PC-3 (cell line): ENCODE results near the gene UMAD1. TPM values are rescaled to one million over a fixed set of nuclear protein-coding genes. Genes with fewer than 3 reads are reported as not detected.

Experiments used
- ATAC-seq: fragments of 200-7000 bp; cut with Tn5 transposase; 2 replicates; pipeline ENCODE4 v1.9.1; 2020; ENCODE audit warnings: mild to moderate bottlenecking, moderate library complexity
- BruUV-seq: library from RNA; stranded (reverse); fragments of 400-500 nt; replicated peaks from 2 replicates; lab custom pipeline; 2021; lab: Mats Ljungman, UMichigan
- CTCF ChIA-PET: fragments of 300-600 bp; sonication (Branson Sonifier 250); formaldehyde crosslinking; loops from one replicate; lab custom pipeline; 2022; ENCODE audit warnings: antibody characterized with exemption; lab: Charles Lee
- POLR2A ChIA-PET: fragments of 300-600 bp; sonication (Branson Sonifier 250); formaldehyde crosslinking; loops from one replicate; lab custom pipeline; 2022; ENCODE audit warnings: antibody characterized with exemption; ENCODE audit not compliant: unreplicated experiment; lab: Charles Lee
- DNase-seq: peaks from one replicate; pipeline ENCODE4 v3.0.0-alpha.2; 2015
- H2AFZ ChIP-seq: fragments of 300-600 bp; sonication (generic); 2 replicates; pipeline ENCODE4 v1.6.0; 2016; ENCODE audit warnings: antibody characterized with exemption, low read length
- H3F3A ChIP-seq: fragments of 300-600 bp; sonication (generic); one replicate; pipeline ENCODE4 v1.6.0; 2017; ENCODE audit warnings: antibody characterized with exemption, low read length, control low read depth, mild to moderate bottlenecking; ENCODE audit not compliant: unreplicated experiment
- H3K27ac ChIP-seq: fragments of 300-600 bp; sonication (generic); 2 replicates; pipeline ENCODE4 v1.5.1; 2016; ENCODE audit warnings: mild to moderate bottlenecking, low read length
- H3K27me3 ChIP-seq: fragments of 300-600 bp; sonication (generic); 2 replicates; pipeline ENCODE4 v1.6.1; 2016; ENCODE audit warnings: low read length, mixed read lengths
- H3K36me3 ChIP-seq: fragments of 300-600 bp; sonication (generic); 2 replicates; pipeline ENCODE4 v1.6.1; 2016; ENCODE audit warnings: low read depth, mixed run types, low read length, mixed read lengths
- H3K4me1 ChIP-seq: fragments of 300-600 bp; sonication (generic); 2 replicates; pipeline ENCODE4 v1.5.1; 2016; ENCODE audit warnings: low read length; ENCODE audit not compliant: insufficient read depth
- H3K4me2 ChIP-seq: fragments of 300-600 bp; sonication (generic); 2 replicates; pipeline ENCODE4 v1.6.0; 2016; ENCODE audit warnings: low read length
- H3K4me3 ChIP-seq: fragments of 300-600 bp; sonication (generic); 2 replicates; pipeline ENCODE4 v1.5.1; 2016; ENCODE audit warnings: mild to moderate bottlenecking, low read length, mixed read lengths
- H3K79me2 ChIP-seq: fragments of 300-600 bp; sonication (generic); 2 replicates; pipeline ENCODE4 v1.6.1; 2017; ENCODE audit warnings: low read length, mixed read lengths
- H3K9ac ChIP-seq: fragments of 300-600 bp; sonication (generic); 2 replicates; pipeline ENCODE4 v1.6.0; 2016; ENCODE audit warnings: mild to moderate bottlenecking, low read length
- H3K9me2 ChIP-seq: fragments of 300-600 bp; sonication (generic); replicated peaks from 2 replicates; pipeline ENCODE4 v1.6.1; 2016; ENCODE audit warnings: mixed run types, low read length, mixed read lengths
- H3K9me3 ChIP-seq: fragments of 300-600 bp; sonication (generic); 2 replicates; pipeline ENCODE4 v1.6.1; 2016; ENCODE audit warnings: low read length, mixed read lengths
- H4K20me1 ChIP-seq: fragments of 300-600 bp; sonication (generic); 2 replicates; pipeline ENCODE4 v1.6.1; 2016; ENCODE audit warnings: low read length, mixed read lengths
- EZH2 ChIP-seq: fragments of 300-600 bp; sonication (generic); IDR thresholded peaks from one replicate; pipeline ENCODE4 v1.6.1; 2017; ENCODE audit warnings: antibody characterized with exemption, mild to moderate bottlenecking, low read length; ENCODE audit not compliant: unreplicated experiment
- EZH2phosphoT487 ChIP-seq: fragments of 300-600 bp; sonication (generic); IDR thresholded peaks from 2 replicates; pipeline ENCODE4 v1.6.1; 2018; ENCODE audit warnings: mild to moderate bottlenecking, antibody characterized with exemption, low read length, borderline replicate concordance
- intact Hi-C: fragments of 100-400 bp; cut with micrococcal nuclease; formaldehyde crosslinking; loops from 2 replicates; pipeline ENCODE4 v1.9.0; 2023
- total RNA-seq: library from RNA; depleted of rRNA; stranded (reverse); fragments of >200 nt; gene quantifications from 2 replicates; pipeline ENCODE4 v1.2.3, GENCODE V29; 2014
- TF ChIP-seq, protein P1 (sequence below): fragments of 300-600 bp; sonication (generic); conservative IDR thresholded peaks from 2 replicates; pipeline ENCODE4 v1.5.1; 2017; ENCODE audit warnings: antibody characterized with exemption, low read depth, mild to moderate bottlenecking, low read length

Gene UMAD1
- total RNA-seq, 1 experiment from 2014 or later = 8.9 TPM

DNA sequence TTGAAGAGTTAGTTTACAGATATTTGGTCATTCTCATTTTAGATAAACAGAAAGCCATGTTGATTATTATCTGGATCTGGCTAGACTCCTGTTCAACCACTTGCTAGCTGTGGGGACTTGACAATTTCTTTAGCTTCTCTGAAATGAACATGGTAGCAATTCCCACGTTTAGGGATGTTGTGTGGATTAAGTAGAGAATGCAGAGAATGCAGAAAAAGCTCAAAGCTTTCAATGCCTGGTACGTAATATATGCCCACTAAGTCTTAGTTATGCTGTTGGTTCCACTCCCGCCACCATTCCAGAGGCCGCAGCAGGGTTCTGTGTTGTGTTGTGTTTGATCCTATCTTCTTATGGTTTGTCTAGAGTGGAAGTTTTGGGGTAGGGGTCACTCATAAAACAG lies 117.0 kb downstream of the UMAD1 start:
- BruUV-seq = no TSS peak
- Histone ChIP-seq H4K20me1 (no peaks in the 10 kb centered on the region), H2AFZ (no peak overlapping the region), H3K4me2 (no peak overlapping the region), H3K4me1 (peaks cover 9% of the 10 kb centered on the region), H3K36me3 (no peaks in the 10 kb centered on the region), H3K4me3 (no peak overlapping the region), H3K79me2 (no peaks in the 10 kb centered on the region), H3K27me3 (no peaks in the 10 kb centered on the region), H3K9me3 (no peaks in the 10 kb centered on the region), H3K9me2 (no peaks in the 10 kb centered on the region), H3K27ac (no peak overlapping the region), H3F3A (no peaks in the 10 kb centered on the region), H3K9ac (no peak overlapping the region)
- ChIA-PET POLR2A (interaction anchor here (0.7 kb wide), 1 partner anchor 117 kb away, joined by 6 read pairs; the partner anchor contains the start of gene UMAD1), CTCF (interaction anchor here (1.6 kb wide), 1 partner anchor 76 kb away, joined by 8 read pairs; no protein-coding TSS in a partner anchor)
- ATAC-seq (no peak), DNase-seq (no peak)
- TF ChIP-seq, protein P1, sequence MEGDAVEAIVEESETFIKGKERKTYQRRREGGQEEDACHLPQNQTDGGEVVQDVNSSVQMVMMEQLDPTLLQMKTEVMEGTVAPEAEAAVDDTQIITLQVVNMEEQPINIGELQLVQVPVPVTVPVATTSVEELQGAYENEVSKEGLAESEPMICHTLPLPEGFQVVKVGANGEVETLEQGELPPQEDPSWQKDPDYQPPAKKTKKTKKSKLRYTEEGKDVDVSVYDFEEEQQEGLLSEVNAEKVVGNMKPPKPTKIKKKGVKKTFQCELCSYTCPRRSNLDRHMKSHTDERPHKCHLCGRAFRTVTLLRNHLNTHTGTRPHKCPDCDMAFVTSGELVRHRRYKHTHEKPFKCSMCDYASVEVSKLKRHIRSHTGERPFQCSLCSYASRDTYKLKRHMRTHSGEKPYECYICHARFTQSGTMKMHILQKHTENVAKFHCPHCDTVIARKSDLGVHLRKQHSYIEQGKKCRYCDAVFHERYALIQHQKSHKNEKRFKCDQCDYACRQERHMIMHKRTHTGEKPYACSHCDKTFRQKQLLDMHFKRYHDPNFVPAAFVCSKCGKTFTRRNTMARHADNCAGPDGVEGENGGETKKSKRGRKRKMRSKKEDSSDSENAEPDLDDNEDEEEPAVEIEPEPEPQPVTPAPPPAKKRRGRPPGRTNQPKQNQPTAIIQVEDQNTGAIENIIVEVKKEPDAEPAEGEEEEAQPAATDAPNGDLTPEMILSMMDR = no peak
- TF ChIP-seq EZH2 (no peak), EZH2phosphoT487 (no peak)
- intact Hi-C loops = no loop called here

DNA sequence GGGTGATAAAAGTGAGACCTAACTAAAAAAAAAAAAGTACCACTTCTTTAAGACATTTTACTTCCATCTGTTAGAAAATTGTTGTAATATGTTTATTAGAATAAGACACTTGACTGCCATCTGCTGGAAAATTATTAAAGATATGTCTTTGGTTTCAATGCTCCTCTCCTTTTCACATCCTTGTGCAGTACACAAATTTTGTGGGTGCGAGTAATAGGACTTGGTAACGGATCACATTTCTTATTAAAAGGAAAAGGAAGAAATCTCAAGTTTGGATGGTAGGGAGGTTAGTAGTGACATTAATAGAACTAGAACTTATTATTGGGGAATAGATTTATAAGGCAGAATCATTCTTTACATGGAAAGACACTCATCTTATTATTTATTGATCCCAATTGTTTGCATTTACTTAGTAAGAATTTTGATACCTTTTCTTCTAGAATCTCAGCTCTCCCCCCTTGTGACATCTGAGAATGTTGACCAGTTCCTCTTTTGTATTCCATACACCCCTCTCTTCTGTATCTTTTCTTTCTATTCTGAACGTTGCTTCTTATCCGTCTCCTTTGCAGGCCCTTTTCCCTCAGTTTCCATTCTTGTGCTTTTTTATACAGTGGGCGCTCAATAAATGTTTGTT lies 120.9 kb downstream of the UMAD1 start:
- Histone ChIP-seq H2AFZ (peak overlapping the region; percentile 64), H3K4me3 (peak overlapping the region; percentile 68), H4K20me1 (no peaks in the 10 kb centered on the region), H3K9me3 (no peaks in the 10 kb centered on the region), H3K27me3 (no peaks in the 10 kb centered on the region), H3K9me2 (no peaks in the 10 kb centered on the region), H3K4me2 (peak overlapping the region; percentile 88), H3F3A (peaks cover 4% of the 10 kb centered on the region), H3K9ac (peak overlapping the region; percentile 55), H3K27ac (peak overlapping the region; percentile 86), H3K36me3 (no peaks in the 10 kb centered on the region), H3K4me1 (peaks cover 35% of the 10 kb centered on the region), H3K79me2 (no peaks in the 10 kb centered on the region)
- BruUV-seq = no TSS peak
- ATAC-seq (peak; percentile 14), DNase-seq (peak; percentile 73)
- POLR2A ChIA-PET = interaction anchor here (0.6 to 0.8 kb wide), 3 partner anchors 80 to 207 kb away, joined by 4 to 11 read pairs (median 4); partner anchors contain the start of gene GLCCI1
- CTCF ChIA-PET = interaction anchor here (1.4 kb wide), 1 partner anchor 80 kb away, joined by 8 read pairs; no protein-coding TSS in a partner anchor
- intact Hi-C loops = loop anchor here (1.0 to 10.0 kb wide), 9 partner anchors 29 to 533 kb away; no protein-coding TSS in a partner anchor
- TF ChIP-seq, protein P1 = peak; percentile 67; the same call in 1 of the 2 replicates
- TF ChIP-seq EZH2phosphoT487 (no peak), EZH2 (no peak)
